GM12801 (cell line): Measurements from ENCODE around the gene XKR7.

Experiments
- CTCF ChIP-seq: IDR thresholded peaks from one replicate; pipeline ENCODE4 v1.5.1; 2011; ENCODE audit warnings: control low read depth; ENCODE audit not compliant: insufficient read length; ENCODE audit errors: extremely low read depth

The XKR7 gene

GRCh38 chr20:32031007-32031958 lies 63.3 kb downstream of the XKR7 start:
- TF ChIP-seq CTCF, result no peak

GRCh38 chr20:32033316-32033715 lies 65.4 kb downstream of the XKR7 start:
- no peak for TF ChIP-seq CTCF

- TF ChIP-seq CTCF, result no peak
These were observed 66.9 kb downstream of the XKR7 start for GRCh38 chr20:32034581-32035425.

GRCh38 chr20:32035426-32035779 lies 67.5 kb downstream of the XKR7 start:
- TF ChIP-seq CTCF, result no peak

- TF ChIP-seq CTCF, result no peak
These were observed 68.3 kb downstream of the XKR7 start for GRCh38 chr20:32036252-32036651.

GRCh38 chr20:32036716-32037485 lies 69.0 kb downstream of the XKR7 start:
- no peak for TF ChIP-seq CTCF

GRCh38 chr20:32037929-32038328 lies 70.0 kb downstream of the XKR7 start:
- TF ChIP-seq CTCF, result no peak
